Memory B cell (primary cell): Measurements from ENCODE around the gene C9orf85.

Experiments
- ATAC-seq: fragments of 150-1000 bp; cut with Tn5 transposase; 2 replicates; pipeline ENCODE4 v1.10.0; 2021; ENCODE audit warnings: low read depth, mild to moderate bottlenecking, moderate library complexity
- DNase-seq, 2 donors: peaks; one replicate each; pipeline ENCODE4 v3.0.0; 2022; ENCODE audit warnings: low spot score in 2 of 2
- H3K27ac Mint-ChIP-seq: one replicate; pipeline ENCODE4 v1.8.0; 2022; ENCODE audit warnings: mild to moderate bottlenecking, moderate library complexity, mixed read lengths
- H3K27me3 Mint-ChIP-seq: one replicate; pipeline ENCODE4 v1.8.0; 2022; ENCODE audit warnings: mixed read lengths
- H3K36me3 Mint-ChIP-seq: one replicate; pipeline ENCODE4 v1.8.0; 2022; ENCODE audit warnings: mild to moderate bottlenecking, mixed read lengths
- H3K4me1 Mint-ChIP-seq: one replicate; pipeline ENCODE4 v1.8.0; 2022; ENCODE audit warnings: mixed read lengths
- H3K4me3 Mint-ChIP-seq: one replicate; pipeline ENCODE4 v1.8.0; 2022; ENCODE audit warnings: mild to moderate bottlenecking, moderate library complexity, mixed read lengths
- H3K9me3 Mint-ChIP-seq: one replicate; pipeline ENCODE4 v1.8.0; 2022; ENCODE audit warnings: mixed read lengths

The C9orf85 gene, protein sequence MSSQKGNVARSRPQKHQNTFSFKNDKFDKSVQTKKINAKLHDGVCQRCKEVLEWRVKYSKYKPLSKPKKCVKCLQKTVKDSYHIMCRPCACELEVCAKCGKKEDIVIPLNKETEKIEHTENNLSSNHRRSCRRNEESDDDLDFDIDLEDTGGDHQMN

DNA sequence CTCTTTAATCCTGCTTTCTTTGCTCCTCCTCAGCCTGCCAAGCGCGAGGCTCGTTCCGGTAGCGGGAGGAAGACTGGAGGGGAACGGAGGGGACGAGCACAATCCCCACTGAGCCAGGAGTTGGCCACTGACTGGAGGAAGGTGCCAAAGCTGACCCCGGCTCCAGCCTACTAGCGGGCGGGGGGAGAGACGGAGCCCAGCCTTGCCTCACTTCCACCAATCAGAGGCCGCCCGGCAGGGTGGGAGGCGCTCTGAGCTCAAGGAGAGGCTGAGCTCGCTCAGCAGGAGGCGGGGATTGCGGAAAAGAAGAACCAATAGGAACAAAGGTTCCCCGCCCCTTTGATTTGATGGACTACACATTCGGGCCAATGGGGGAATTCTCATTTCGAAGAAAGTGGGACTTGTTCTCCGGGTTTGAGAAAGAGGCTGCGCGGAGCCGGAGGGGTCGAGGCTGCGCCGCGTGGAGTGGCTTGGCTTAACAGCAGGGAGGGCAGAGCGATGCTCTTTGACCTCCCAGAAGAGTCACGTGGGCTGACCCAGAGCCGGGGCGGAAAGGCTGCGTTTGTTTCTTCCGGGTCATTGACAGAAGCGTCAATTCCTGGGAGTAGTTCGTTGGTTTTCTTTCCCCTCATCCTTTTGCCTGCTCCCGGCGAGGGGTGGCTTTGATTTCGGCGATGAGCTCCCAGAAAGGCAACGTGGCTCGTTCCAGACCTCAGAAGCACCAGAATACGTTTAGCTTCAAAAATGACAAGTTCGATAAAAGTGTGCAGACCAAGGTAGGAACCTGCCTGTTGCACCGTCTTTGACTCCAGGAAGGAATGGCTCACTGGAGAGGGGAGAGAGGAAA, at the start of gene C9orf85, which contains the start of gene ABHD17B:
Gene C9orf85 (plus strand): TSS at position 579 of the 847 bp plus-strand sequence. CDS start 96 bp downstream, at position 675.
Gene ABHD17B (minus strand): TSS at position 133 of the 847 bp plus-strand sequence. CDS start 36,113 bp downstream, outside the sequence.
- Mint-ChIP-seq H3K9me3 (peaks cover 1% of the 10 kb centered on the region), H3K4me1 (peaks cover 33% of the 10 kb centered on the region), H3K36me3 (peaks cover 2% of the 10 kb centered on the region), H3K27ac (peak within 1 kb of the TSS; percentile 89), H3K27me3 (no peaks in the 10 kb centered on the region), H3K4me3 (peak within 1 kb of the TSS; percentile 99)
- DNase-seq (peak; percentile 90 to 94), ATAC-seq (peak; percentile 90)

DNA sequence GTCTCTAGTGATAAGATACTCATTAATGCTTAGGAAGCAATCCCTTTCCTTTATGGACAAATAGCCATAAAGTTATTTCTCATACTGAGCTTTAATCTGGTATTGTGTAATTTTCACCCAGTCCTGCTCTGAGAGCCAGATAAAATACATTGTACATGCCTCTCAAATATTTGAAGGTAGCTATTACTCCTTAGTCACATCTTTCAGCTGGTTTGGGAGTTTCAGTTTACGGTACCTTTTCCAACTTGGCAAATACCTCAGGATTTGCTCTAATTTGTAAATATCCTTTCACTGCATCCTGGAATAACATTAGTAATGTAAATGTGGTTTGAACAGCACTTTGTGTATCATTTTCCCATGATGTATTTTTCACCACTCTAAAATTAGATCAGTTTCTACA, 47.8 kb upstream of the C9orf85 start:
- DNase-seq (no peak), ATAC-seq (no peak)
- Mint-ChIP-seq H3K27me3 (no peaks in the 10 kb centered on the region), H3K9me3 (peaks cover 10% of the 10 kb centered on the region), H3K36me3 (peaks cover 30% of the 10 kb centered on the region), H3K4me1 (peaks cover 2% of the 10 kb centered on the region), H3K4me3 (no peak overlapping the region), H3K27ac (no peak overlapping the region)

DNA sequence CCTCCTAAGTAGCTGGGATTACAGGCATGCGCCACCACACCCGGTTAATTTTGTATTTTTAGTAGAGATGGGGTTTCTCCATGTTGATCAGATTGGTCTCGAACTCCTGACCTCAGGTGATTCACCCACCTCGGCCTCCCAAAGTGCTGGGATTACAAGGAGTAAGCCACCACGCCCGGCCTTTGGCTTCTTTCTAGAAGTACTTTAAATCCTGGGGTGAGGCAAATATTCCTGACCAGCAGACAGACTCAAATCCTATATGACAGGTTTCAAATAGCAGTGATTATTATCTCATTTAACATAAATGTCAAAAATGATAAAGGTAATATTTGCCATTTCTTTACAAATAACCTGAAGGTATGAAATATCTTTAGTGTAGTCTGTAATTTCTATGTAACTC, 36.1 kb upstream of the C9orf85 start:
- Mint-ChIP-seq H3K4me1 (peaks cover 8% of the 10 kb centered on the region), H3K9me3 (peaks cover 12% of the 10 kb centered on the region), H3K27me3 (no peaks in the 10 kb centered on the region), H3K4me3 (no peak overlapping the region), H3K27ac (no peak overlapping the region), H3K36me3 (peaks cover 22% of the 10 kb centered on the region)
- DNase-seq (no peak), ATAC-seq (no peak)

DNA sequence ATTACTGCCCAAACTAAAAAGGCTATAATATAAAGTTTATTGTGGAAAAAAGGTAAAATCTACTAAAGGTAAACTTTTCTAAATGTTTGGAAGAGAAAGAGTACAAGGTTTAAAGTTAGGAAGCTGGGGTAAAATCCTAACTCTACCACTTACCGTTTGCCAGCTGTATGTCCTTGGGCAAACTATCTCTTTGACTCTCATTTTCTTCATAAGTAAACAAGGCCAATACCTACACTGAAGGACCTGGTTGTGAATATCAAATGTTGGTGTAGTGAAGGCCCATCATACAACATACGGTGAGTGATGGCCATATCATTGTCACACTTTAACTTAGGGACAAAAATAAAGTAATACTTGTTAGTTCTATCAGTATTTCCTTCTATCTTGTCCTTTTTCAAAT, 35.3 kb upstream of the C9orf85 start:
- Mint-ChIP-seq H3K27me3 (no peaks in the 10 kb centered on the region), H3K4me3 (no peak overlapping the region), H3K4me1 (peaks cover 10% of the 10 kb centered on the region), H3K9me3 (peaks cover 15% of the 10 kb centered on the region), H3K36me3 (peaks cover 26% of the 10 kb centered on the region), H3K27ac (no peak overlapping the region)
- DNase-seq, result no peak
- no peak for ATAC-seq

DNA sequence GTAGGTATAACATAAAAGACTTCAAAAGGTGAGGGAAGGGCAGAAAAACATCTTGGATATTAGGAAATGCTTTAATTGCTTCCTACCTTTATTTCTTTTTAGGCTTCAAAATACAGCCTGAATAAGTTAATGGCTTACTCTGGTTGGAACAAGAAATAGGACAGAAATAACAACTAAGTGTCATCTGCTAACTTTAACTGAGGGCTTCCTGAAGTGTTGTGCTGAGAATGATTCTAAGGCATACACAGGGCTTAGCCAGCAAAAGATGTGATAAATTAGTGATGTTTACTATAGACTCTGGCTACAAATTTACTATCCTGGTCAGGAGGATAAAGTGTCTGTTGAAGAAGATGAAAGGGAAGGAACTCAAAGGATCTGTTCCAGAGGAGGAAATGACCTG, 34.6 kb upstream of the C9orf85 start:
- H3K9me3 Mint-ChIP-seq, result peaks cover 15% of the 10 kb centered on the region
- no peak overlapping the region for H3K27ac Mint-ChIP-seq
- H3K27me3 Mint-ChIP-seq, result no peaks in the 10 kb centered on the region
- no peak for ATAC-seq
- no peak overlapping the region for H3K4me3 Mint-ChIP-seq
- H3K36me3 Mint-ChIP-seq, result peaks cover 31% of the 10 kb centered on the region
- peaks cover 10% of the 10 kb centered on the region for H3K4me1 Mint-ChIP-seq
- no peak for DNase-seq

DNA sequence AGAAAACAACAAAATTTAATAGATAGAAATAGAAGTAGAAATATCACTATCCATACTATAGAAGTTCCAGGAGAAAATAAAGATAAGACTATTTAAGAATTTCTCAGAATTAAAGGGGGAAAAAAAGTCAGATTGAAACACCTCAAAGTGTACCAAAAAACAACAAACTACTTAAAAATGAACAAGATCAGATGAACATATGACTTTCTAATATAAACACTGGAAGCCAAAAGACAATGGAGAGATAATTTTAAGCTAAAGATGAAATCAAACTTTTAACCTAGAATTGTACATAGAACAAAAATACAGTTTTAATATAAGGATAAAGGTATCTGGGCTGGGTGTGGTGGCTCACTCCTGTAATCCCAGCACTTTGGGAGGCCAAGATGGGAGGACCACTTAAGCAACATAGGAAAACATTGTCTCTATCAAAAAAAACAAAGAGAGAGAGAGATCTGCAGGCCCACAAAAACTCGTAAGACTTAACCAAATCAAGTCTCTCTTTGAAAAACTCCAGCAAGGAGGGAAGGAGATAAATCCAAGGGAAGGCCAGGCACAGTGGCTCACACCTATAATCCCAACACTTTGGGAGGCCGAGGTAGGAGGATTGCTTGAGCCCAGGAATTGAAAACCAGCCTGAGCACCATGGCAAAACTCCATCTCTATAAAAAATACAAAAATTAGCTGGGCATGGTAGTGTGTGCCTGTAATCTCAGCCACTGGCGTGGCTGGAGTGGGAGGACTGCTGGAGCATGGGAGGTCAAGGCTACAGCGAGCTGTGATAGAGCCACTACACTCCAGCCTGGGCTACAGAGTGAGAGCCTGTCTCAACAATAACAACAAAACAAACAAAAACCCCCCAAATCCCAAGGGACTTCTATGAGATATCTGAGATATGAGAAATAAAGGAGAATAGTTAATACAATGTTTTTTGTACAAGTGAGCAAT, 32.8 kb upstream of the C9orf85 start:
- peaks cover 42% of the 10 kb centered on the region for H3K36me3 Mint-ChIP-seq
- H3K27me3 Mint-ChIP-seq, result no peaks in the 10 kb centered on the region
- H3K4me3 Mint-ChIP-seq, result no peak overlapping the region
- peaks cover 10% of the 10 kb centered on the region for H3K4me1 Mint-ChIP-seq
- no peak overlapping the region for H3K27ac Mint-ChIP-seq
- DNase-seq (no peak), ATAC-seq (no peak)
- H3K9me3 Mint-ChIP-seq, result peaks cover 18% of the 10 kb centered on the region

DNA sequence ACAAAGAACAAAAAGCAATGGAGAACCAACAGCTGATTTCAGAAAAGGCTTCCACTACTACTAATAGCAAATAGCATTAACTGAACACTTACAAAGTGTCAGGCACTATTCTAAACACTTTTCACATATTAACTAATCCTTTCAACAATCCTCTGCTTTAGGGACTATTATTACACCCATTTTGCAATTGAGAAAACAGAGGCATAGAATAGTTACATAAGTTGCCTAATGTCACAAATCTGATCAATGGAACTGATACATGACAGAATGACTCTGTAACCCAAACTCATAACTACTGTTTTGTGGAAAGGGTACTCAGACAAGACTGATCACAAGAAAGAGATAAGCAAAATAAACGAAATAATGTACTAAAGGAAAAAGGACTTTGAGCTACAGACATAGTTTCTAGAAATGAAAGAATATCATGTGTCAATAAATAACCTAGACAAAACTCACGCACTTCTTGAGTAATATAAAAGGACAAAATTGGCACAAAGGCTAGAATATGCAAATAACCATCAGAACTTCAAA, 31.7 kb upstream of the C9orf85 start:
- Mint-ChIP-seq H3K9me3 (peaks cover 25% of the 10 kb centered on the region), H3K36me3 (peaks cover 47% of the 10 kb centered on the region), H3K4me1 (peaks cover 10% of the 10 kb centered on the region), H3K27ac (no peak overlapping the region), H3K4me3 (no peak overlapping the region), H3K27me3 (no peaks in the 10 kb centered on the region)
- DNase-seq, result no peak
- no peak for ATAC-seq

DNA sequence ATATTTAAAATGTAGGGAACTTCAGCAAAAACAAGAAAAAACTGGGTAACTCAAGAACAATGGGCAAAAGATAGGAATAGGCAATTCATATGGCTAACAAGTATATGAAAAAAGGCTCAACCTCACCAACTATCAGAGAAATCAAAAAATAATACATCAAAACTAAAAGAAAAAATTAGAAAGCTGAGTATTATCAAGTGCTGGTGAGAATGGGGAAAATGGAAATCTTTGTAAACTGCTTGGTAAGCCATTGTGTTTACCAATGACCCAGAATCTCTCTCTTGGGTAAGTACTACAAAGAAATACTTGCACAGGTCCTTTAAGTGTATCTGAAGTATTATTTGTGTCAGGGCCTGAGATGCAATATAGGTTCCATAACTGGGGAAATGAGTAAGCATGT, 27.4 kb upstream of the C9orf85 start:
- Mint-ChIP-seq H3K4me1 (peaks cover 13% of the 10 kb centered on the region), H3K4me3 (no peak overlapping the region), H3K36me3 (peaks cover 36% of the 10 kb centered on the region), H3K27me3 (no peaks in the 10 kb centered on the region), H3K27ac (no peak overlapping the region), H3K9me3 (peaks cover 19% of the 10 kb centered on the region)
- no peak for DNase-seq
- ATAC-seq, result no peak

DNA sequence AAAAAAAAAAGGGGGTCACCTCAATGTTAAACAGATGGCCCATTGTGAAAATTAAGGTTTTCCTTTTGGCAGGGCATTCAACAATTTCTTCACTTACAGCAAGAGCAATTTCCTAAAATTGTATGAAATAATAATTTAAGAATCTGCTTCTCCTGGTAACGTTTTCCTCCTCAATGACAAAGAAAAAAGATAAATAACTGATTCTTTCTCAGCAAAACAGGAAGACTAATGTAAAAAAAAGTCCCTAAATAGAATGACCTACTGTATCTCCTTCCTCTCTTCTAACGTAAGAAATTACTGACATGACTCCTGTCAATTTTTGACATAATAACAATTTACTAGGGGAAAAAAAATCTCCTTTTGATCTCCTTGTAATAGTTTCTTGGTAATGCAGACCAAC, 26.0 kb upstream of the C9orf85 start:
- H3K9me3 Mint-ChIP-seq, result peaks cover 13% of the 10 kb centered on the region
- peak overlapping the region; percentile 19 for H3K4me3 Mint-ChIP-seq
- DNase-seq (no peak), ATAC-seq (peak; percentile 66)
- peaks cover 28% of the 10 kb centered on the region for H3K36me3 Mint-ChIP-seq
- H3K27me3 Mint-ChIP-seq, result no peaks in the 10 kb centered on the region
- H3K4me1 Mint-ChIP-seq, result peaks cover 15% of the 10 kb centered on the region
- peak overlapping the region; percentile 60 for H3K27ac Mint-ChIP-seq

DNA sequence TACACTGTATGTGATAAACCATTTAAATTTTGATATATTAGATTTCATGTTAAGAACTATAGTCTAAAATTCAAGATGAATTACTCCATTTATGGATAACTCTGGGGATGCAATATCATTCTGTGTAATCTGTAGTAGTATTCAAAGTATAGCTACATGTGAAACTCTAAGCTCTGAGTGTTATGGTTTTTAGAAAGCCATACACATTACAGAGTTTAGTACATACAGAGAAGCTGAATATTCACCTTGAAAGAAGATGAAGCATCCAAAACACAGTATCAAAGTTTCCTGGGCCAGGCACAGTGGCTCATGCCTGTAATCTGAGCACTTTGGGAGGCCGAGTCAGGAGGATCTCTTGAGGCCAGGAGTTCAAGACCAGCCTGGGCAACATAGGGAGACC, 25.4 kb upstream of the C9orf85 start:
- ATAC-seq (no peak), DNase-seq (no peak)
- Mint-ChIP-seq H3K4me1 (peaks cover 15% of the 10 kb centered on the region), H3K36me3 (peaks cover 25% of the 10 kb centered on the region), H3K27me3 (no peaks in the 10 kb centered on the region), H3K9me3 (peaks cover 11% of the 10 kb centered on the region), H3K27ac (no peak overlapping the region), H3K4me3 (no peak overlapping the region)

DNA sequence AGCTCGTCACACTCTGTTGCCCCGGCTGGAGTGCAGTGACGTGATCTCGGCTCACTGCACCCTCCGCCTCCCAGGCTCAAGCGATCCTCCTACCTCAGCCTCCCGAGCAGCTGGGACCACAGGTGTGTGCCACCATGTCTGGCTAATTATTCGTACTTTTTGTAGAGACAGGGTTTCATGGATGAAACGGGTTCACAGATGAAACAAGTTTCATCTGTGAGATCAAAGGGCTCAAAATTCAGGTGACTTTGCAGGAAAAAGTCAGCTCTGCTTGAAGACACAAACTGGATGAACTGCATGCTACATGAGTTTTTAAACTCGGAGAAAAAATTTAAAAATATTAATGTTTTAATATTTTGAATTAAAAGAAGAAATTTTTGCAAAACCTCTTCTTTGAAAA, 24.9 kb upstream of the C9orf85 start:
- no peak for DNase-seq
- Mint-ChIP-seq H3K27ac (no peak overlapping the region), H3K9me3 (peaks cover 11% of the 10 kb centered on the region), H3K27me3 (no peaks in the 10 kb centered on the region), H3K36me3 (peaks cover 24% of the 10 kb centered on the region), H3K4me3 (no peak overlapping the region), H3K4me1 (peaks cover 19% of the 10 kb centered on the region)
- ATAC-seq, result no peak

DNA sequence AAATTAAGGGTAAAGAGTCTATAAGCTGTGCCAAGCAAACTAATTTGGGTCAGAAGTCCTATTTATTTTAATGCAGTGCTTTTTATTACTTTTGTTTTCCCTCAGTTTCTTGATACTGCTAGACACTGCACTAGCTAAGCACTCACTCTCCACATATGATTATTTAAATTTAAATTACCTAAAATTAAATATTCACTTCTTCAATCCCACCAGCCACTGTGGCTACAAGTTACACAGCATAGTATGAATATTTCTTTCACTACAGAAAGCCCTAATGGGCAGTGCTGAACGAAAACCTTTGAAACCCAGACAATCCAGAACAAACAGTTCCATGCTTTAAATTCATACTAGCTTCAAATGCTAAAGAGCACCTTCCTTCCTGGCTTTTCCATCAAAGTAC, 24.1 kb upstream of the C9orf85 start:
- Mint-ChIP-seq H3K36me3 (peaks cover 19% of the 10 kb centered on the region), H3K4me3 (no peak overlapping the region), H3K27ac (no peak overlapping the region), H3K4me1 (peaks cover 22% of the 10 kb centered on the region), H3K27me3 (no peaks in the 10 kb centered on the region), H3K9me3 (peaks cover 11% of the 10 kb centered on the region)
- ATAC-seq, result no peak
- no peak for DNase-seq

DNA sequence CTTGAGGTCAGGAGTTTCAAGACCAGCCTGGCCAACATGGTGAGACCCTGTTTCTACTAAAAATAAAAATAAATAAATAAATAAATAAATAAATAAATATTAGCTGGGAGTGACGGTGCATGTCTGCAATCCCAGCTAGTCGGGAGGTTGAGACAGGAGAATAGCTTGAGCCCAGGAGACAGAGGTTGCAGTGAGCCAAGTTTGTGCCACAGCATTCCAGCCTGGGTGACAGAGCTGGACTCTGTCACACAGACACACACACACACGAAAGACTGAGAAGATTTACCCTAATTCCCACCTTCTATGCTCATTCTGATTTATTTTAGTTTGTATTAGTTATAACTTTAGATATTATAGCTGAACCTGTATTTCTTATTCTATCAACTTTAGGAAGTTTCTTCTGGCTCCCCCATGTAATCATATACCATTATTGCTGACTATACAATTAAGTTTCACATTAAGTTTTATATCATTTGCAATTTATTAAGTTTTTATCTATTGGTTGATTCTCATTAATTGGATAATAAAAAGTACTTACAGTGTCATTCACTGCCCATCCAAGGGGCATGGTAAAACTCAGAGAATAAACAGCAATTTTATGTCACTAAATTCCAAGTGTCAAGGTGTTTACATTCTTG, 21.3 kb upstream of the C9orf85 start:
- H3K4me1 Mint-ChIP-seq, result peaks cover 34% of the 10 kb centered on the region
- no peak overlapping the region for H3K27ac Mint-ChIP-seq
- H3K4me3 Mint-ChIP-seq, result no peak overlapping the region
- peaks cover 5% of the 10 kb centered on the region for H3K36me3 Mint-ChIP-seq
- DNase-seq, result no peak
- H3K9me3 Mint-ChIP-seq, result no peaks in the 10 kb centered on the region
- H3K27me3 Mint-ChIP-seq, result no peaks in the 10 kb centered on the region
- ATAC-seq, result no peak
